A549 (cell line): ENCODE measurements around the gene FRS2.

ENCODE experiments used
- BCL3 ChIP-seq: fragments of >200 bp; sonication (Bioruptor Twin); formaldehyde crosslinking; IDR thresholded peaks from 3 replicates; pipeline ENCODE4 v1.6.1; 2016
- CTCF ChIP-seq: fragments of >200 bp; sonication (Bioruptor Twin); formaldehyde crosslinking; IDR thresholded peaks from 3 replicates; pipeline ENCODE4 v1.5.1; 2016
- MAX ChIP-seq: IDR thresholded peaks from 2 replicates; pipeline ENCODE4 v1.6.1; 2012

GRCh38 chr12:69533844-69534243, 63.7 kb downstream of the FRS2 start:
- TF ChIP-seq CTCF (no peak), MAX (no peak), BCL3 (no peak)
